SK-N-SH treated with all-trans-retinoic acid at 6 μM for 48 hours (cell line): ENCODE results near the gene NDUFS4.

Experiments
- TCF4 ChIP-seq: fragments of 250-450 bp; sonication (Bioruptor Pico); IDR thresholded peaks from 2 replicates; pipeline ENCODE4 v1.8.0; 2021; ENCODE audit warnings: mild to moderate bottlenecking, moderate library complexity, borderline replicate concordance
- TSHZ2 ChIP-seq: fragments of 250-450 bp; sonication (Bioruptor Pico); IDR thresholded peaks from 2 replicates; pipeline ENCODE4 v1.5.0; 2020; ENCODE audit warnings: mild to moderate bottlenecking, moderate library complexity
- ZFP30 ChIP-seq: fragments of 450-650 bp; formaldehyde crosslinking; IDR thresholded peaks from 2 replicates; pipeline ENCODE4 v1.5.0; 2022; ENCODE audit warnings: mild to moderate bottlenecking, moderate library complexity

GRCh38 chr5:53555160-53555559 lies 5.3 kb upstream of the NDUFS4 start:
- TF ChIP-seq ZFP30 (CRISPR knock-in tag): no peak
- no peak for TF ChIP-seq TCF4
- TF ChIP-seq TSHZ2: no peak
